Neural progenitor cell (in vitro differentiated cells): ENCODE results near the gene PAXX. TPM values are rescaled to one million over a fixed set of nuclear protein-coding genes. Genes with fewer than 3 reads are reported as not detected.

Experiments used
- DNase-seq: peaks from one replicate; pipeline ENCODE4 v3.0.0-alpha.2; 2016; ENCODE audit warnings: low spot score
- H2AFZ ChIP-seq: fragments of 200-600 bp; sonication (generic); replicated peaks from 2 replicates; pipeline ENCODE4 v1.6.1; 2016; ENCODE audit warnings: antibody characterized with exemption
- H3F3A ChIP-seq: fragments of 200-600 bp; sonication (generic); 2 replicates; pipeline ENCODE4 v1.6.1; 2016; ENCODE audit warnings: antibody characterized with exemption, low read depth
- H3K27ac ChIP-seq: fragments of 200-600 bp; sonication (generic); 2 replicates; pipeline ENCODE4 v1.5.1; 2016; ENCODE audit warnings: mild to moderate bottlenecking
- H3K27me3 ChIP-seq: fragments of 200-600 bp; sonication (generic); 2 replicates; pipeline ENCODE4 v1.6.1; 2016; ENCODE audit warnings: mild to moderate bottlenecking, moderate library complexity
- H3K36me3 ChIP-seq: fragments of 200-600 bp; sonication (generic); 2 replicates; pipeline ENCODE4 v1.5.1; 2016
- H3K4me1 ChIP-seq: fragments of 200-600 bp; sonication (generic); 2 replicates; pipeline ENCODE4 v1.6.1; 2016; ENCODE audit warnings: mixed run types
- H3K4me2 ChIP-seq: fragments of 200-600 bp; sonication (generic); 2 replicates; pipeline ENCODE4 v1.6.1; 2016
- H3K4me3 ChIP-seq: fragments of 200-600 bp; sonication (generic); 2 replicates; pipeline ENCODE4 v1.5.1; 2016
- H3K79me2 ChIP-seq: fragments of 200-600 bp; sonication (generic); 2 replicates; pipeline ENCODE4 v1.6.1; 2016; ENCODE audit warnings: low read depth
- H3K9ac ChIP-seq: fragments of 200-600 bp; sonication (generic); 2 replicates; pipeline ENCODE4 v1.6.1; 2016
- H3K9me3 ChIP-seq: fragments of 200-600 bp; sonication (generic); 2 replicates; pipeline ENCODE4 v1.5.1; 2016; ENCODE audit warnings: low read depth
- H4K20me1 ChIP-seq: fragments of 200-600 bp; sonication (generic); 2 replicates; pipeline ENCODE4 v1.6.1; 2016; ENCODE audit warnings: low read depth
- H3K27ac Mint-ChIP-seq: 3 replicates; pipeline ENCODE4 v1.8.0; 2021; ENCODE audit warnings: mixed read lengths
- H3K27me3 Mint-ChIP-seq: 2 replicates; pipeline ENCODE4 v1.8.0; 2022; ENCODE audit warnings: low read depth, mild to moderate bottlenecking, inconsistent platforms, moderate library complexity, mixed read lengths; ENCODE audit not compliant: insufficient read depth
- H3K36me3 Mint-ChIP-seq: 3 replicates; pipeline ENCODE4 v1.8.0; 2021; ENCODE audit warnings: mixed read lengths
- H3K4me1 Mint-ChIP-seq: 3 replicates; pipeline ENCODE4 v1.8.0; 2021; ENCODE audit warnings: mixed read lengths
- H3K4me3 Mint-ChIP-seq: 3 replicates; pipeline ENCODE4 v1.8.0; 2021; ENCODE audit warnings: mild to moderate bottlenecking, moderate library complexity, mixed read lengths
- H3K9me3 Mint-ChIP-seq: 3 replicates; pipeline ENCODE4 v1.8.0; 2020; ENCODE audit warnings: mixed read lengths
- CTCF ChIP-seq: fragments of 200-600 bp; sonication (generic); IDR thresholded peaks from 2 replicates; pipeline ENCODE4 v1.5.1; 2017; ENCODE audit warnings: antibody characterized with exemption, mild to moderate bottlenecking
- EZH2 ChIP-seq: fragments of 200-600 bp; sonication (generic); IDR thresholded peaks from 2 replicates; pipeline ENCODE4 v1.6.1; 2017; ENCODE audit warnings: antibody characterized with exemption, mild to moderate bottlenecking, moderate library complexity
- EZH2phosphoT487 ChIP-seq: fragments of 200-600 bp; sonication (generic); IDR thresholded peaks from 2 replicates; pipeline ENCODE4 v1.6.1; 2017; ENCODE audit warnings: antibody characterized with exemption
- total RNA-seq: library from RNA; depleted of rRNA; stranded (reverse); fragments of >200 nt; gene quantifications from 2 replicates; pipeline ENCODE4 v1.2.3, GENCODE V29; 2015; ENCODE audit warnings: low replicate concordance

The PAXX gene
- total RNA-seq, 1 donor from 2014 or later: 31.5 TPM

- no peaks in the 10 kb centered on the region for H3K79me2 ChIP-seq
- H3K36me3 ChIP-seq: no peaks in the 10 kb centered on the region
- Mint-ChIP-seq H3K4me3 (no peak overlapping the region), H3K9me3 (no peaks in the 10 kb centered on the region), H3K4me1 (peaks cover 8% of the 10 kb centered on the region), H3K27me3 (peaks cover 3% of the 10 kb centered on the region), H3K36me3 (no peaks in the 10 kb centered on the region), H3K27ac (no peak overlapping the region)
- no peak for DNase-seq
- no peak overlapping the region for H3K4me3 ChIP-seq
- TF ChIP-seq EZH2 (no peak), CTCF (no peak)
- H4K20me1 ChIP-seq: peaks cover 13% of the 10 kb centered on the region
- H3K4me2 ChIP-seq: no peak overlapping the region
- no peaks in the 10 kb centered on the region for H3K9me3 ChIP-seq
- no peak overlapping the region for H3K27ac ChIP-seq
- H3F3A ChIP-seq: peaks cover 20% of the 10 kb centered on the region
- H2AFZ ChIP-seq: no peak overlapping the region
- H3K9ac ChIP-seq: no peak overlapping the region
- H3K27me3 ChIP-seq: peaks cover 17% of the 10 kb centered on the region
- peaks cover 24% of the 10 kb centered on the region for H3K4me1 ChIP-seq
These were observed 31.4 kb downstream of the PAXX start for GRCh38 chr9:137023583-137023991.

GRCh38 chr9:137025517-137025966 lies 33.3 kb downstream of the PAXX start:
- H3K4me1 ChIP-seq: peaks cover 24% of the 10 kb centered on the region
- no peak overlapping the region for H3K4me3 ChIP-seq
- no peak overlapping the region for H3K9ac ChIP-seq

GRCh38 chr9:137026384-137026783 lies 34.2 kb downstream of the PAXX start:
- H3K4me1 ChIP-seq: peaks cover 24% of the 10 kb centered on the region
- Mint-ChIP-seq H3K27ac (no peak overlapping the region), H3K36me3 (no peaks in the 10 kb centered on the region), H3K27me3 (peaks cover 3% of the 10 kb centered on the region), H3K4me1 (peaks cover 12% of the 10 kb centered on the region), H3K9me3 (no peaks in the 10 kb centered on the region), H3K4me3 (peak overlapping the region; percentile 68)
- H3K79me2 ChIP-seq: no peaks in the 10 kb centered on the region
- peaks cover 30% of the 10 kb centered on the region for H3F3A ChIP-seq
- no peak overlapping the region for H3K9ac ChIP-seq
- no peak overlapping the region for H2AFZ ChIP-seq
- peaks cover 13% of the 10 kb centered on the region for H4K20me1 ChIP-seq
- H3K27me3 ChIP-seq: peaks cover 24% of the 10 kb centered on the region
- DNase-seq: no peak
- TF ChIP-seq EZH2phosphoT487 (no peak), CTCF (no peak), EZH2 (no peak)
- no peaks in the 10 kb centered on the region for H3K36me3 ChIP-seq
- H3K27ac ChIP-seq: no peak overlapping the region
- H3K4me2 ChIP-seq: no peak overlapping the region
- no peaks in the 10 kb centered on the region for H3K9me3 ChIP-seq
- H3K4me3 ChIP-seq: no peak overlapping the region

More at GRCh38 chr9:137025517-137025966, 33.3 kb downstream of the PAXX start:
- H3K4me2 ChIP-seq: no peak overlapping the region
- DNase-seq: peak; percentile 43
- H3K79me2 ChIP-seq: no peaks in the 10 kb centered on the region
- peaks cover 24% of the 10 kb centered on the region for H3K27me3 ChIP-seq
- Mint-ChIP-seq H3K36me3 (no peaks in the 10 kb centered on the region), H3K9me3 (no peaks in the 10 kb centered on the region), H3K27ac (no peak overlapping the region), H3K4me3 (no peak overlapping the region), H3K4me1 (peaks cover 12% of the 10 kb centered on the region), H3K27me3 (peaks cover 3% of the 10 kb centered on the region)
- no peaks in the 10 kb centered on the region for H3K9me3 ChIP-seq
- H3K36me3 ChIP-seq: no peaks in the 10 kb centered on the region
- no peak overlapping the region for H3K27ac ChIP-seq
- H2AFZ ChIP-seq: no peak overlapping the region
- no peak for TF ChIP-seq CTCF
- TF ChIP-seq EZH2phosphoT487: no peak
- TF ChIP-seq EZH2: no peak
- peaks cover 30% of the 10 kb centered on the region for H3F3A ChIP-seq
- peaks cover 13% of the 10 kb centered on the region for H4K20me1 ChIP-seq
